ENCODE measurements around the gene PRDX4. TPM values are rescaled to one million over a fixed set of nuclear protein-coding genes. Genes with fewer than 3 reads are reported as not detected.

Gene PRDX4
- total RNA-seq, 2 donors from 2014 or later, result 84.6 to 91.8 TPM

Other genes with a start within 250 kb of the PRDX4 start
- 10 to 100 TPM; 39.6 to 43.6 TPM for gene ACOT9, start 75.8 kb downstream of the PRDX4 start, total RNA-seq
- 100 to 1,000 TPM; 513 to 713 TPM for gene SAT1, start 115.7 kb downstream of the PRDX4 start, total RNA-seq
- gene APOO, start 240.4 kb downstream of the PRDX4 start, total RNA-seq, result 10 to 100 TPM; 27.1 to 63.3 TPM
- not detected for gene CXorf58, start 240.5 kb downstream of the PRDX4 start, total RNA-seq